CD14-positive monocyte (primary cell): ENCODE measurements around the gene CSN3. TPM values are rescaled to one million over a fixed set of nuclear protein-coding genes. Genes with fewer than 3 reads are reported as not detected.

Source experiments
- DNase-seq, 3 donors: peaks; one replicate each; pipeline ENCODE4 v3.0.0-alpha.2; 2011 to 2022
- H2AFZ ChIP-seq: 2 replicates; pipeline ENCODE4 v1.6.0; 2012; ENCODE audit warnings: mild to moderate bottlenecking, low read depth, low read length, inconsistent platforms; ENCODE audit not compliant: insufficient read depth, poor library complexity, severe bottlenecking
- H3K27ac ChIP-seq, 2 donors: 1 replicate in 1 of 2; 2 replicates in 1 of 2; pipeline ENCODE4 v1.5.1; 2012 to 2013; ENCODE audit warnings: low read length in 2 of 2, control low read depth in 1 of 2, inconsistent platforms in 1 of 2, low read depth in 1 of 2, mild to moderate bottlenecking in 1 of 2
- H3K27me3 ChIP-seq, 2 donors: one replicate each; pipeline versions ENCODE4 v1.6.0 to v1.6.1; 2011 to 2013; ENCODE audit warnings: low read length in 2 of 2; ENCODE audit not compliant: control insufficient read depth in 2 of 2, insufficient read depth in 2 of 2
- H3K36me3 ChIP-seq, 2 donors: replicated peaks in 1 of 2; 1 replicate in 1 of 2; 2 replicates in 1 of 2; pipeline versions ENCODE4 v1.5.1 to v1.6.1; 2012 to 2013; ENCODE audit warnings: low read length in 2 of 2, control low read depth in 1 of 2, inconsistent platforms in 1 of 2, mild to moderate bottlenecking in 1 of 2; ENCODE audit not compliant: insufficient read depth in 2 of 2, control insufficient read depth in 1 of 2
- H3K4me1 ChIP-seq, 2 donors: 1 replicate in 1 of 2; 2 replicates in 1 of 2; pipeline versions ENCODE4 v1.5.1 to v1.6.1; 2012 to 2013; ENCODE audit warnings: low read length in 2 of 2, control low read depth in 1 of 2, inconsistent platforms in 1 of 2, mild to moderate bottlenecking in 1 of 2, moderate library complexity in 1 of 2; ENCODE audit not compliant: insufficient read depth in 2 of 2, control insufficient read depth in 1 of 2
- H3K4me2 ChIP-seq: replicated peaks from 2 replicates; pipeline ENCODE3; 2012; ENCODE audit warnings: low read length, moderate library complexity, mild to moderate bottlenecking; ENCODE audit not compliant: poor library complexity, severe bottlenecking; ENCODE audit errors: extremely low read depth
- H3K4me3 ChIP-seq, 3 experiments: fragments of 200-600 bp in 1 of 3; sonication (generic) in 1 of 3; replicated peaks in 1 of 3; 1 replicate in 2 of 3; 2 replicates in 1 of 3; pipeline ENCODE4 v1.5.1; 2011 to 2013; ENCODE audit warnings: low read length in 3 of 3, mild to moderate bottlenecking in 3 of 3, control low read depth in 2 of 3, low read depth in 2 of 3, inconsistent platforms in 1 of 3, moderate library complexity in 1 of 3
- H3K79me2 ChIP-seq: 2 replicates; pipeline ENCODE4 v1.6.0; 2012; ENCODE audit warnings: mild to moderate bottlenecking, control low read depth, inconsistent platforms, low read length, moderate library complexity; ENCODE audit not compliant: insufficient read depth
- H3K9ac ChIP-seq: 2 replicates; pipeline ENCODE4 v1.6.0; 2017; ENCODE audit warnings: low read length, mild to moderate bottlenecking; ENCODE audit not compliant: insufficient read depth, poor library complexity, severe bottlenecking
- H3K9me3 ChIP-seq, 2 donors: replicated peaks in 1 of 2; 1 replicate in 1 of 2; 2 replicates in 1 of 2; pipeline versions ENCODE4 v1.5.1 to v1.6.1; 2012 to 2013; ENCODE audit warnings: low read length in 2 of 2, control low read depth in 1 of 2; ENCODE audit not compliant: control insufficient read depth in 1 of 2, insufficient read depth in 1 of 2
- H4K20me1 ChIP-seq: 2 replicates; pipeline ENCODE4 v1.6.0; 2012; ENCODE audit warnings: mild to moderate bottlenecking, low read length, control low read depth, moderate library complexity; ENCODE audit not compliant: insufficient read depth
- H3K27ac Mint-ChIP-seq, 7 donors: one replicate each; pipeline ENCODE4 v1.8.0; 2020; ENCODE audit warnings: mild to moderate bottlenecking in 7 of 7, mixed read lengths in 7 of 7, moderate library complexity in 6 of 7, inconsistent platforms in 2 of 7
- H3K27me3 Mint-ChIP-seq, 3 donors: one replicate each; pipeline ENCODE4 v1.8.0; 2021 to 2022; ENCODE audit warnings: low read depth in 3 of 3, mild to moderate bottlenecking in 3 of 3, mixed read lengths in 3 of 3, moderate library complexity in 3 of 3, inconsistent platforms in 1 of 3
- H3K36me3 Mint-ChIP-seq, 2 donors: one replicate each; pipeline ENCODE4 v1.8.0; 2020; ENCODE audit warnings: mixed read lengths in 2 of 2, inconsistent platforms in 1 of 2, mild to moderate bottlenecking in 1 of 2
- H3K4me1 Mint-ChIP-seq: one replicate; pipeline ENCODE4 v1.8.0; 2020; ENCODE audit warnings: mild to moderate bottlenecking, mixed read lengths
- H3K4me3 Mint-ChIP-seq, 2 donors: one replicate each; pipeline ENCODE4 v1.8.0; 2020; ENCODE audit warnings: mild to moderate bottlenecking in 2 of 2, mixed read lengths in 2 of 2, moderate library complexity in 1 of 2
- H3K9me3 Mint-ChIP-seq, 7 donors: one replicate each; pipeline ENCODE4 v1.8.0; 2020 to 2022; ENCODE audit warnings: mixed read lengths in 7 of 7, mild to moderate bottlenecking in 6 of 7, moderate library complexity in 6 of 7, inconsistent platforms in 2 of 7
- WGBS: methylation state at CpG from one replicate; pipeline ENCODE4 v1.1.5; 2013; ENCODE audit warnings: missing lambda C conversion rate; ENCODE audit not compliant: insufficient coverage; 5-methylcytosine and 5-hydroxymethylcytosine counted together
- intact Hi-C, 2 donors: fragments of 100-400 bp; cut with micrococcal nuclease; formaldehyde crosslinking; loops; one replicate each; pipeline versions ENCODE4 v1.15.0 to v1.15.1; 2023
- polyA plus RNA-seq, 3 donors: library from polyadenylated mRNA; depleted of rRNA in 1 of 3; unstranded in 2 of 3; stranded (reverse) in 1 of 3; fragments of 300-500 nt in 2 of 3; fragments of >200 nt in 1 of 3; fragmentation: Illumina TruSeq in 2 of 3; gene quantifications; 1 replicate in 2 of 3; 2 replicates in 1 of 3; pipeline ENCODE4 v1.2.3, GENCODE V29; 2012 to 2021
- TF ChIP-seq, protein P1 (sequence below): fragments of 200-600 bp; IDR thresholded peaks from one replicate; pipeline ENCODE4 v1.8.0; 2022; ENCODE audit warnings: antibody characterized with exemption, mild to moderate bottlenecking

The CSN3 gene
- polyA plus RNA-seq, 3 donors: not detected

DNA sequence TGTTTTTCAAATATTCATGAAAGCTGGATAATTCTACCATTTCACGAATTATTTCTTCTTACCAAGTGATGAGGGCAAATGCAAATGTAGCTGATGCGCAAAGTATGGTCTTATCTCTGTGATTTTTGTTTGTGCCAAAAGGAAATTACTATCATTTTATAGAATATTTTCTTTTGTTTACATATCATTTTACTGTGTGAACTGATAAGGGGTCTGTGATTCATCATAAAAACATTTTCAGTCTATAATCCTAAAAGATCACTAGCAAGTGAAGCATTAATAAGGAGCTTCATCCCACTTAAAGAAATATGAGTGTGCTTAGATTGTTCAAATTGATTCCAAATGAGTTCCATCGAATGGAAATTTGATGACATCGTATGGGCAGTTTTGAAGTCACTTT, 694 bp downstream of the CSN3 start:
- intact Hi-C loops: no loop called here
- no peak overlapping the region for H3K27ac ChIP-seq
- TF ChIP-seq, protein P1, sequence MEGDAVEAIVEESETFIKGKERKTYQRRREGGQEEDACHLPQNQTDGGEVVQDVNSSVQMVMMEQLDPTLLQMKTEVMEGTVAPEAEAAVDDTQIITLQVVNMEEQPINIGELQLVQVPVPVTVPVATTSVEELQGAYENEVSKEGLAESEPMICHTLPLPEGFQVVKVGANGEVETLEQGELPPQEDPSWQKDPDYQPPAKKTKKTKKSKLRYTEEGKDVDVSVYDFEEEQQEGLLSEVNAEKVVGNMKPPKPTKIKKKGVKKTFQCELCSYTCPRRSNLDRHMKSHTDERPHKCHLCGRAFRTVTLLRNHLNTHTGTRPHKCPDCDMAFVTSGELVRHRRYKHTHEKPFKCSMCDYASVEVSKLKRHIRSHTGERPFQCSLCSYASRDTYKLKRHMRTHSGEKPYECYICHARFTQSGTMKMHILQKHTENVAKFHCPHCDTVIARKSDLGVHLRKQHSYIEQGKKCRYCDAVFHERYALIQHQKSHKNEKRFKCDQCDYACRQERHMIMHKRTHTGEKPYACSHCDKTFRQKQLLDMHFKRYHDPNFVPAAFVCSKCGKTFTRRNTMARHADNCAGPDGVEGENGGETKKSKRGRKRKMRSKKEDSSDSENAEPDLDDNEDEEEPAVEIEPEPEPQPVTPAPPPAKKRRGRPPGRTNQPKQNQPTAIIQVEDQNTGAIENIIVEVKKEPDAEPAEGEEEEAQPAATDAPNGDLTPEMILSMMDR: no peak
- no peak overlapping the region for H3K4me3 Mint-ChIP-seq
- no peaks in the 10 kb centered on the region for H3K9me3 Mint-ChIP-seq
- H3K27me3 Mint-ChIP-seq: no peaks in the 10 kb centered on the region
- no peak overlapping the region for H3K27ac Mint-ChIP-seq
- no peak overlapping the region for H2AFZ ChIP-seq
- no peaks in the 10 kb centered on the region for H3K4me1 Mint-ChIP-seq
- H3K4me3 ChIP-seq: no peak overlapping the region
- no peaks in the 10 kb centered on the region for H3K79me2 ChIP-seq
- no peaks in the 10 kb centered on the region for H3K36me3 ChIP-seq
- no peaks in the 10 kb centered on the region for H3K27me3 ChIP-seq
- H3K4me2 ChIP-seq: no peak overlapping the region
- H3K9ac ChIP-seq: no peak overlapping the region
- H3K36me3 Mint-ChIP-seq: no peaks in the 10 kb centered on the region
- no CpG with 5 or more reads among the region's 4 CpGs for WGBS
- H4K20me1 ChIP-seq: no peaks in the 10 kb centered on the region
- DNase-seq: no peak
- H3K4me1 ChIP-seq: no peaks in the 10 kb centered on the region
- H3K9me3 ChIP-seq: no peaks in the 10 kb centered on the region

DNA sequence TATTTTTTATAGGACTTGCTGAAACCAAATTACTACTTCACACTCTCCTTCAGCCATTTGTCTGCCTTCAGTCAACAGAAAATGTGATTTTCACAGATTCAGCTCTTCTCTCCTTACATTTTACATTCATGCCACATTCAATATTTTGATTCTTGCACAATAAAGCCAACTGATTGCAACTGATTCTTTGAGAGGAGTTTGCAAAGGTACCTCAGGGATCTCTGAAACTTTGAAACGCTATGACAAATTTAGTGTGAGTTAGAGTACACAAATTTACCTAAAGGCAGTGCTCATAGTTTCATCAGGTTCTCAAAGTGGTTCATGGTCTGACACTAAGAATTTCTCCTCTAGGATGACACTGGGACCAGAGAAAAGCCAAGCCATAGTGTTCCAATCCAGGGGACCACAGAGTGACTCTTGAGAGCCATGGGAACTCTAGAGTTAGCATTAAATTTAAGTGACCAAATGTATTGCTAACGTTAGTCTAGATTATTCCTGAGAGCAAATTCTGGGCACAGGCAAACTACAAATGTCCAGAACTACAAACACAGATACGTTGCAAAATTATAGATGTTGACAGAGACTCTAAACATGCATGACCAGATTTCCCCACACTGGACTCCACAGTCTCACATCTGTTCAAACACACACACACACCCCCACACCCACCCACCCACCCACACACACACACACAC, 9.0 kb downstream of the CSN3 start:
- TF ChIP-seq, protein P1: no peak
- Histone ChIP-seq H3K27ac (no peak overlapping the region), H3K79me2 (no peaks in the 10 kb centered on the region), H3K4me3 (no peak overlapping the region), H4K20me1 (no peaks in the 10 kb centered on the region), H2AFZ (no peak overlapping the region), H3K27me3 (no peaks in the 10 kb centered on the region), H3K9ac (no peak overlapping the region), H3K36me3 (no peaks in the 10 kb centered on the region), H3K4me2 (no peak overlapping the region), H3K9me3 (peaks cover 0 to 3% of the 10 kb centered on the region in 2 donors), H3K4me1 (no peaks in the 10 kb centered on the region)
- WGBS: 100% methylated on average over 2 of the region's 3 CpGs
- H3K36me3 Mint-ChIP-seq: no peaks in the 10 kb centered on the region
- peaks cover 0 to 3% (median 0%) of the 10 kb centered on the region in 7 donors for H3K9me3 Mint-ChIP-seq
- H3K27ac Mint-ChIP-seq: no peak overlapping the region
- H3K4me3 Mint-ChIP-seq: no peak overlapping the region
- DNase-seq: no peak
- intact Hi-C loops: no loop called here
- H3K27me3 Mint-ChIP-seq: no peaks in the 10 kb centered on the region
- no peaks in the 10 kb centered on the region for H3K4me1 Mint-ChIP-seq
